Neutrophil (primary cell): ENCODE measurements around the gene DNAH1.

Experiments used
- H3K27ac ChIP-seq: fragments of 200-600 bp; sonication (generic); 2 replicates; pipeline ENCODE4 v1.5.1; 2016; ENCODE audit warnings: mild to moderate bottlenecking, moderate library complexity
- H3K27me3 ChIP-seq: fragments of 200-600 bp; sonication (generic); 2 replicates; pipeline ENCODE4 v1.6.0; 2016; ENCODE audit warnings: mild to moderate bottlenecking
- H3K36me3 ChIP-seq: fragments of 200-600 bp; sonication (generic); 2 replicates; pipeline ENCODE4 v1.5.1; 2017
- H3K4me1 ChIP-seq, 2 experiments: fragments of 200-600 bp in 1 of 2; sonication (generic) in 1 of 2; 1 replicate in 1 of 2; 2 replicates in 1 of 2; pipeline versions ENCODE4 v1.5.1 to v1.6.1; 2013 to 2016; ENCODE audit warnings: low read depth in 1 of 2, low read length in 1 of 2, mild to moderate bottlenecking in 1 of 2, moderate library complexity in 1 of 2; ENCODE audit not compliant: control insufficient read depth in 1 of 2, insufficient read depth in 1 of 2
- H3K4me3 ChIP-seq, 2 experiments: fragments of 200-600 bp in 1 of 2; sonication (generic) in 1 of 2; 1 replicate in 1 of 2; 2 replicates in 1 of 2; pipeline ENCODE4 v1.5.1; 2013 to 2016; ENCODE audit warnings: low read depth in 1 of 2, low read length in 1 of 2, mild to moderate bottlenecking in 1 of 2, moderate library complexity in 1 of 2
- H3K9me3 ChIP-seq: fragments of 200-600 bp; sonication (generic); 2 replicates; pipeline ENCODE4 v1.5.1; 2016
- CTCF ChIP-seq: fragments of 200-600 bp; sonication (generic); IDR thresholded peaks from 2 replicates; pipeline ENCODE4 v1.5.1; 2016; ENCODE audit warnings: antibody characterized with exemption

DNAH1 gene

GRCh38 chr3:52381623-52382022, 65.5 kb downstream of the DNAH1 start:
- no peaks in the 10 kb centered on the region for H3K27me3 ChIP-seq
- no peak overlapping the region for H3K27ac ChIP-seq
- TF ChIP-seq CTCF = no peak
- H3K4me3 ChIP-seq = no peak overlapping the region
- H3K4me1 ChIP-seq = no peaks in the 10 kb centered on the region
- H3K36me3 ChIP-seq = peaks cover 49% of the 10 kb centered on the region
- H3K9me3 ChIP-seq = no peaks in the 10 kb centered on the region

GRCh38 chr3:52383446-52383845, 67.3 kb downstream of the DNAH1 start:
- TF ChIP-seq CTCF = no peak
- Histone ChIP-seq H3K27me3 (no peaks in the 10 kb centered on the region), H3K4me1 (no peaks in the 10 kb centered on the region)

GRCh38 chr3:52384019-52384761, 68.1 kb downstream of the DNAH1 start:
- Histone ChIP-seq H3K27me3 (no peaks in the 10 kb centered on the region), H3K4me1 (no peaks in the 10 kb centered on the region), H3K4me3 (no peak overlapping the region), H3K36me3 (peaks cover 53% of the 10 kb centered on the region), H3K9me3 (no peaks in the 10 kb centered on the region), H3K27ac (no peak overlapping the region)
- TF ChIP-seq CTCF = no peak

More at GRCh38 chr3:52383446-52383845, 67.3 kb downstream of the DNAH1 start:
- Histone ChIP-seq H3K9me3 (no peaks in the 10 kb centered on the region), H3K27ac (no peak overlapping the region), H3K4me3 (no peak overlapping the region), H3K36me3 (peaks cover 49% of the 10 kb centered on the region)

GRCh38 chr3:52385157-52385556, 69.0 kb downstream of the DNAH1 start:
- H3K27ac ChIP-seq = no peak overlapping the region
- no peak for TF ChIP-seq CTCF
- no peaks in the 10 kb centered on the region for H3K27me3 ChIP-seq
- no peaks in the 10 kb centered on the region for H3K4me1 ChIP-seq
- peaks cover 57% of the 10 kb centered on the region for H3K36me3 ChIP-seq
- no peaks in the 10 kb centered on the region for H3K9me3 ChIP-seq
- H3K4me3 ChIP-seq = no peak overlapping the region

- H3K9me3 ChIP-seq = no peaks in the 10 kb centered on the region
- H3K4me1 ChIP-seq = no peaks in the 10 kb centered on the region
- H3K27me3 ChIP-seq = no peaks in the 10 kb centered on the region
- no peak overlapping the region for H3K4me3 ChIP-seq
- TF ChIP-seq CTCF = no peak
- H3K27ac ChIP-seq = no peak overlapping the region
- peaks cover 78% of the 10 kb centered on the region for H3K36me3 ChIP-seq
Measured at GRCh38 chr3:52387481-52387880, 71.4 kb downstream of the DNAH1 start.
